T47D (cell line): ENCODE results near the gene CELSR1.

Experiments
- DNase-seq, 2 experiments: peaks; one replicate each; pipeline versions ENCODE4 v3.0.0 to v3.0.0-alpha.2; 2011 to 2012; ENCODE audit warnings: low read depth in 1 of 2, low spot score in 1 of 2
- JUND ChIP-seq: IDR thresholded peaks from 2 replicates; pipeline ENCODE4 v1.6.1; 2012; ENCODE audit warnings: low read depth
- in situ Hi-C: cut with HindIII; loops from 2 replicates; pipeline ENCODE4 v1.10.0; 2016; ENCODE audit warnings: low sequenced_read_pairs, low pct_unique_long_range_greater_than_20kb

The CELSR1 gene

GRCh38 chr22:46580940-46581537 is 43.6 kb upstream of the CELSR1 start:
- DNase-seq = no peak
- TF ChIP-seq JUND = no peak
- in situ Hi-C loops = no loop called here

GRCh38 chr22:46579751-46580449 is 42.5 kb upstream of the CELSR1 start:
- TF ChIP-seq JUND = no peak
- no peak for DNase-seq
- in situ Hi-C loops = no loop called here

GRCh38 chr22:46578824-46579561 is 41.6 kb upstream of the CELSR1 start:
- no peak for TF ChIP-seq JUND
- in situ Hi-C loops = no loop called here
- DNase-seq = no peak

- in situ Hi-C loops = no loop called here
- no peak for DNase-seq
- no peak for TF ChIP-seq JUND
Measured at GRCh38 chr22:46578251-46578823, 40.9 kb upstream of the CELSR1 start.

- in situ Hi-C loops = no loop called here
- TF ChIP-seq JUND = no peak
- DNase-seq = no peak
Measured at GRCh38 chr22:46577368-46578249, 40.2 kb upstream of the CELSR1 start.

GRCh38 chr22:46576556-46577367 is 39.3 kb upstream of the CELSR1 start:
- in situ Hi-C loops = no loop called here
- peak; percentile 59 to 68 for DNase-seq
- TF ChIP-seq JUND = no peak

GRCh38 chr22:46575911-46576555 is 38.6 kb upstream of the CELSR1 start:
- peak in 1 of 2 experiments; percentile 40 for DNase-seq
- TF ChIP-seq JUND = no peak
- in situ Hi-C loops = no loop called here

GRCh38 chr22:46574993-46575910 is 37.8 kb upstream of the CELSR1 start:
- peak; percentile 58 to 91 for DNase-seq
- in situ Hi-C loops = no loop called here
- peak; percentile 85; the same call in 1 of the 2 replicates for TF ChIP-seq JUND

GRCh38 chr22:46574438-46574992 is 37.1 kb upstream of the CELSR1 start:
- TF ChIP-seq JUND = no peak
- in situ Hi-C loops = no loop called here
- DNase-seq = no peak
